ENCODE measurements around the gene SLC25A28. TPM values are rescaled to one million over a fixed set of nuclear protein-coding genes. Genes with fewer than 3 reads are reported as not detected.

The SLC25A28 gene
- total RNA-seq, 1 donor from 2014 or later = 15.7 TPM

DNA sequence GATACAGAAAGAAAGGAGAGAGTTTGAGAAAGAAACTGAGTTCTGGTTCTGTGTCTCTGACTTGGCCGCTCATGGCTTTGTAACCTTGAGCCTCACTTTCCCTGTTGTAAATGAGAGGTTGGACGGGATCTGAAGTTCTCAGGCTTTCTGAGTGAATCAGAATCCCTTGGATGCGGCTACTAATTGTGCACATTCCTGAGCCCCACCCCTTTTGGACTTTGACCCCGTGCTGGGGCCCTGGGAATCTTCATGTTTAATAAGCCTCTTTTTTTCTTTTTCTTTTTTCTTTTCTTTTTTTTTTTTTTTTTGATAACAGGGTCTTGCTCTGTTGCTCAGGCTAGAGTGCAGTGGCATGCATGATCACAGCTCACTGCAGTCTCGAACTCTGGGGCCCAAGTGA is 26.9 kb downstream of the SLC25A28 start:
- Histone ChIP-seq H3K27ac (ENCODE audit: low read depth, low read length) (no peak overlapping the region), H3K4me1 (ENCODE audit: control insufficient read depth in 3 of 3, insufficient read depth in 3 of 3, low read length in 3 of 3) (peaks cover 10 to 12% (median 10%) of the 10 kb centered on the region in 3 donors), H3K9ac (ENCODE audit: low read depth in 1 of 3, low read length in 3 of 3) (no peak overlapping the region), H3K36me3 (ENCODE audit: control insufficient read depth in 3 of 3, insufficient read depth in 3 of 3, low read length in 3 of 3) (no peaks in the 10 kb centered on the region), H3K4me3 (ENCODE audit: low read length in 3 of 3) (no peak overlapping the region), H3K9me3 (ENCODE audit: control insufficient read depth in 3 of 3, low read length in 3 of 3) (no peaks in the 10 kb centered on the region), H3K27me3 (ENCODE audit: control insufficient read depth in 3 of 3, insufficient read depth in 3 of 3, low read length in 3 of 3) (no peaks in the 10 kb centered on the region)

DNA sequence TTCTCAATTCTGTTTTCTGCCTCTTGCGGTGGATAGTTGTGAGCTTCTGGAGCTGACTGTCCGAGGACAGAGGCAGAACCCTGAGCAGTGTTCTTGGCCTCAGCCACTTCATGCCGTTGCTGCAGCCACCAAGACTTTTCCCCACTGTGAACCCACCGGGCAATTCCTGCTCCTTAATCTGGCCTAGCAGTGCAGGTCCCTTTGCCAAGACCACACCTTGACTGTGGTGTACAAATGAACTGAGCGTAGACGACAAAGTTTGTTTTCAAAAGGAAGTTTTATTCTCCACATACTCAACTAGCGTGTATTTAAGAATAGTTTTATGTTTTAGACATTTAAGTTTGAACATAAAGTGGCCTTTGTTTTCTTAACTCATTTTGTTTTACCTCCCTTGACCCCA is 29.4 kb downstream of the SLC25A28 start:
- H3K4me1 ChIP-seq (ENCODE audit: control insufficient read depth in 3 of 3, insufficient read depth in 3 of 3, low read length in 3 of 3) = peaks cover 5 to 7% (median 5%) of the 10 kb centered on the region in 3 donors
- no peak overlapping the region for H3K4me3 ChIP-seq (ENCODE audit: low read length in 3 of 3)
- H3K27me3 ChIP-seq (ENCODE audit: control insufficient read depth in 3 of 3, insufficient read depth in 3 of 3, low read length in 3 of 3) = peaks cover 0 to 1% (median 0%) of the 10 kb centered on the region in 3 donors
- no peak overlapping the region for H3K27ac ChIP-seq (ENCODE audit: low read depth, low read length)
- no peak overlapping the region for H3K9ac ChIP-seq (ENCODE audit: low read depth in 1 of 3, low read length in 3 of 3)
- no peaks in the 10 kb centered on the region for H3K9me3 ChIP-seq (ENCODE audit: control insufficient read depth in 3 of 3, low read length in 3 of 3)
- no peaks in the 10 kb centered on the region for H3K36me3 ChIP-seq (ENCODE audit: control insufficient read depth in 3 of 3, insufficient read depth in 3 of 3, low read length in 3 of 3)

DNA sequence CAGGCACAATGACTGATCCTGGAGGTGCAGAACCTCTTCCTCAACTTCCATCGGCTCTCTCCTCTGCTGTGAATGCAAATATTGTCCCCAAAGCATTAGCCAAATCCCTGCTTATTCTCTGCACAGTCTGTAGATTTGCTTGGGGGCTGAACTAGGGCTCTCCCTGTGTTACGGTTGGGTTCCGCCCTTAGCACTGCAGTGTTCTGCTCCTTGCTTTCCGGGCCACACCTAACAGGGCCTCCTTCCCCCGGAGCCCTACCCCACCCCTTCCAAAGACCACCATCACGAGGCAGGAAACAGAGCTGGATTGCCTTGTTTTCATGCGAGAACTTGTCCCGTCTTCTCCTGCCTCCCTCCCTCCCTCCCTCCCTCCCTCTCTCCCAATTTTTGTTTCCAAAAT is 36.6 kb downstream of the SLC25A28 start:
- no peak overlapping the region for H3K9ac ChIP-seq (ENCODE audit: low read depth in 1 of 3, low read length in 3 of 3)
- H3K4me1 ChIP-seq (ENCODE audit: control insufficient read depth in 3 of 3, insufficient read depth in 3 of 3, low read length in 3 of 3) = no peaks in the 10 kb centered on the region
- no peaks in the 10 kb centered on the region for H3K9me3 ChIP-seq (ENCODE audit: control insufficient read depth in 3 of 3, low read length in 3 of 3)
- H3K27me3 ChIP-seq (ENCODE audit: control insufficient read depth in 3 of 3, insufficient read depth in 3 of 3, low read length in 3 of 3) = peaks cover 0 to 16% (median 14%) of the 10 kb centered on the region in 3 donors
- no peak overlapping the region for H3K27ac ChIP-seq (ENCODE audit: low read depth, low read length)
- no peak overlapping the region for H3K4me3 ChIP-seq (ENCODE audit: low read length in 3 of 3)
- H3K36me3 ChIP-seq (ENCODE audit: control insufficient read depth in 3 of 3, insufficient read depth in 3 of 3, low read length in 3 of 3) = no peaks in the 10 kb centered on the region

DNA sequence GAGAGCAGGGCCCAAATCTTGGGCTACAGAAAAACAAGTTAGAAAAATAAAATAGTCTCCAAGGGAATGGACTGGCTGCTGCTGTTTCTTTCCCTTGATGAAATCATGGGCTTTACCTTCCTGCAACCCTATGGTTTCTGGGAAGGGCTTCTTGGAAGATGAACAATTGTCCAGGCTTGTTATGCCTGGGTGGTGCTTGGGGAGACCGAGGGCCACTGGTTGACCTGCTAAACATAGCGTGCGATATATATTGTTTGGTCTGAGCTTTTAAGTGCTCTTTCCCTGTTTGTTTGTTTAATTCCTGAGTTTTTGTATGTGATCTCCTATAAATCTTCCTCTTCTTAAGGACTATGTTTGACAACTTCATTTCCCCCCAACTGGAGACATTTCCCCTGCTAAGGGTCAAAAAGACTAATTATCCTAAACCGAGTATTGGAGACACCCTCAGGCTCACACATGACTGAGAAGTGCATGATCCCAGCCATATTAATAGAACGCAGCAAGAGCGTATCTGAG is 37.9 kb downstream of the SLC25A28 start:
- no peaks in the 10 kb centered on the region for H3K36me3 ChIP-seq (ENCODE audit: control insufficient read depth in 3 of 3, insufficient read depth in 3 of 3, low read length in 3 of 3)
- no peak overlapping the region for H3K27ac ChIP-seq (ENCODE audit: low read depth, low read length)
- H3K9ac ChIP-seq (ENCODE audit: low read depth in 1 of 3, low read length in 3 of 3) = no peak overlapping the region
- H3K27me3 ChIP-seq (ENCODE audit: control insufficient read depth in 3 of 3, insufficient read depth in 3 of 3, low read length in 3 of 3) = peaks cover 0 to 16% (median 14%) of the 10 kb centered on the region in 3 donors
- H3K4me1 ChIP-seq (ENCODE audit: control insufficient read depth in 3 of 3, insufficient read depth in 3 of 3, low read length in 3 of 3) = no peaks in the 10 kb centered on the region
- H3K4me3 ChIP-seq (ENCODE audit: low read length in 3 of 3) = no peak overlapping the region
- no peaks in the 10 kb centered on the region for H3K9me3 ChIP-seq (ENCODE audit: control insufficient read depth in 3 of 3, low read length in 3 of 3)

DNA sequence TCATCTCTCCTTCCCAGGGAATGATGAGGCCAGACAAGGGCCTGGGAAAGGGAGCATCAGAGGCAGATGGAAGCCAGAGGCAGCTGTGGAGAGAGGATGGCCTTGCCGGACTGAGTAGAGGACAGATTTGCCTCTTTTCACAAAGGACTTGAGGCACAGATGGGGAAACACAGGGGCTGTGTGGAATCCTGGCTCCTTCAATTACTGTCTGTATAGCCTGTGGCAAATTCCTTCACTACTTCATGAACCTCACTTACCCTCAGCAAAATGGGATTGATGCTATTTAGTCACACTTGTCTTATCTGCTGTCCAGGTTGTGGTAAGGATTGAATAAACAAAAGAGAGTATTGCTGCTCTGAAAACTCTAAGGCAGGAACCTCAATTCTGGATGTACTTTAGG is 40.3 kb downstream of the SLC25A28 start:
- H3K4me3 ChIP-seq (ENCODE audit: low read length in 3 of 3) = no peak overlapping the region
- H3K9me3 ChIP-seq (ENCODE audit: control insufficient read depth in 3 of 3, low read length in 3 of 3) = no peaks in the 10 kb centered on the region
- H3K27ac ChIP-seq (ENCODE audit: low read depth, low read length) = no peak overlapping the region
- peaks cover 0 to 13% (median 10%) of the 10 kb centered on the region in 3 donors for H3K27me3 ChIP-seq (ENCODE audit: control insufficient read depth in 3 of 3, insufficient read depth in 3 of 3, low read length in 3 of 3)
- no peaks in the 10 kb centered on the region for H3K36me3 ChIP-seq (ENCODE audit: control insufficient read depth in 3 of 3, insufficient read depth in 3 of 3, low read length in 3 of 3)
- H3K9ac ChIP-seq (ENCODE audit: low read depth in 1 of 3, low read length in 3 of 3) = no peak overlapping the region
- H3K4me1 ChIP-seq (ENCODE audit: control insufficient read depth in 3 of 3, insufficient read depth in 3 of 3, low read length in 3 of 3) = no peaks in the 10 kb centered on the region

DNA sequence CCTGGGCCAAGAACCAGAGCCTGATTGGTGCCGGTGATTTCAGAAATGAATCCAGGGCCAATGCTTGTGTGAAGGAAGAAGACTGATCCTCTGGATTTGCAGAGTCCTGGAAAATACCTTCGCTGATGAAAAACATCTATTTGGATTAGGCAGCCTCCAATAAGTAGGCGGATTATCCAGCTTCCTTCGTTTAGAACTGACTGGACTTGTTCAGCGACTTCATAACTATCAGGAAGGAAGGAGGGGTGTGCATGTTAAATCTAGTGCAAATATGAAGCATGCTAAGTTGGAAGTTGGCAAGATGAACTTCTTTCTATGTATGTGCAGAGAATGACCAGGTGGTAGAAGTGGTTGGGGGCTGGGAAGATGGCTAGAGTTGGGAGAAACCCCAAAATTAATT is 46.4 kb downstream of the SLC25A28 start:
- Histone ChIP-seq H3K9ac (ENCODE audit: low read depth in 1 of 3, low read length in 3 of 3) (no peak overlapping the region), H3K27me3 (ENCODE audit: control insufficient read depth in 3 of 3, insufficient read depth in 3 of 3, low read length in 3 of 3) (peaks cover 0 to 3% (median 1%) of the 10 kb centered on the region in 3 donors), H3K9me3 (ENCODE audit: control insufficient read depth in 3 of 3, low read length in 3 of 3) (no peaks in the 10 kb centered on the region), H3K4me3 (ENCODE audit: low read length in 3 of 3) (no peak overlapping the region), H3K36me3 (ENCODE audit: control insufficient read depth in 3 of 3, insufficient read depth in 3 of 3, low read length in 3 of 3) (no peaks in the 10 kb centered on the region), H3K27ac (ENCODE audit: low read depth, low read length) (no peak overlapping the region), H3K4me1 (ENCODE audit: control insufficient read depth in 3 of 3, insufficient read depth in 3 of 3, low read length in 3 of 3) (no peaks in the 10 kb centered on the region)

DNA sequence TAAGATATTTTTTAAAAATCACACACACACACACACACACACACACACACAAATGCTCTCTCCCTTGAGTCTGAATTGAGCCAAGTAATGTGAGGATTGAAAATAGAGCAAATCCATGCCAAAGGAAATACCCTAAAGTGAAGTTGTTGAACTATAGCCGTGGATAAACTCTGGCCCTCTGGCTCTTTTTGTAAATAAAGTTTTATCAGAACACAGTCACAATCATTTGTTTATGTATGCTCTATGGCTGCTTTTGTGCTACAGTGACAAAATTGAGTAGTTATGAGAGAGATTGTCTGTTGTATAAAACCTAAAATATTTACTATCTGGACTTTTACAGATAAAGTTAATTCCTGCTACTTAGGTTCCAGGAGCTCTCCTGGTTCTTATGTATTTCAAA is 48.4 kb downstream of the SLC25A28 start:
- Histone ChIP-seq H3K4me1 (ENCODE audit: control insufficient read depth in 3 of 3, insufficient read depth in 3 of 3, low read length in 3 of 3) (no peaks in the 10 kb centered on the region), H3K27me3 (ENCODE audit: control insufficient read depth in 3 of 3, insufficient read depth in 3 of 3, low read length in 3 of 3) (peaks cover 0 to 3% (median 2%) of the 10 kb centered on the region in 3 donors), H3K27ac (ENCODE audit: low read depth, low read length) (no peak overlapping the region)

DNA sequence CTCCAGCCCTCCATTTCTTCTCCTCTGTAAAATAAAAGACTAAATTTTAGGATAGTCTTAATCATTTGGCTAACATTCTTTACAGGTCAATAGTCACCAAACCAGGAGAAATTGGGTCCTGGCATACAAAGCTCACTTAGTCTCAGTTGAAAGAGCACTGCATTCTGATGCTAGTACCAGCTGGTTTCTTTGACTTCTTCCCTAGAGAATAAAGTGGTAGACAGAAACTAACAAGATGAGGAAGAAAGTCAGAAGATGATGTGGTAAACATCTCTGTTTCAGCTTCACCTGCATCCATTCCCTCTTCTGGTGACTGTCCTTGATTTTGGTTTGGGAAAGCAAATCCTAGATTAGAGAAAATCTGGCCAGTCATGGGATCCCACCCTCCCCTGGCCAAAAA is 50.3 kb downstream of the SLC25A28 start:
- Histone ChIP-seq H3K9me3 (ENCODE audit: control insufficient read depth in 3 of 3, low read length in 3 of 3) (no peaks in the 10 kb centered on the region), H3K27ac (ENCODE audit: low read depth, low read length) (no peak overlapping the region), H3K4me3 (ENCODE audit: low read length in 3 of 3) (no peak overlapping the region), H3K27me3 (ENCODE audit: control insufficient read depth in 3 of 3, insufficient read depth in 3 of 3, low read length in 3 of 3) (peaks cover 0 to 5% (median 3%) of the 10 kb centered on the region in 3 donors), H3K36me3 (ENCODE audit: control insufficient read depth in 3 of 3, insufficient read depth in 3 of 3, low read length in 3 of 3) (no peaks in the 10 kb centered on the region), H3K4me1 (ENCODE audit: control insufficient read depth in 3 of 3, insufficient read depth in 3 of 3, low read length in 3 of 3) (no peaks in the 10 kb centered on the region), H3K9ac (ENCODE audit: low read depth in 1 of 3, low read length in 3 of 3) (no peak overlapping the region)

More for the DNA sequence above, 48.4 kb downstream of the SLC25A28 start:
- H3K4me3 ChIP-seq (ENCODE audit: low read length in 3 of 3) = no peak overlapping the region
- no peaks in the 10 kb centered on the region for H3K9me3 ChIP-seq (ENCODE audit: control insufficient read depth in 3 of 3, low read length in 3 of 3)
- H3K36me3 ChIP-seq (ENCODE audit: control insufficient read depth in 3 of 3, insufficient read depth in 3 of 3, low read length in 3 of 3) = no peaks in the 10 kb centered on the region
- H3K9ac ChIP-seq (ENCODE audit: low read depth in 1 of 3, low read length in 3 of 3) = no peak overlapping the region

DNA sequence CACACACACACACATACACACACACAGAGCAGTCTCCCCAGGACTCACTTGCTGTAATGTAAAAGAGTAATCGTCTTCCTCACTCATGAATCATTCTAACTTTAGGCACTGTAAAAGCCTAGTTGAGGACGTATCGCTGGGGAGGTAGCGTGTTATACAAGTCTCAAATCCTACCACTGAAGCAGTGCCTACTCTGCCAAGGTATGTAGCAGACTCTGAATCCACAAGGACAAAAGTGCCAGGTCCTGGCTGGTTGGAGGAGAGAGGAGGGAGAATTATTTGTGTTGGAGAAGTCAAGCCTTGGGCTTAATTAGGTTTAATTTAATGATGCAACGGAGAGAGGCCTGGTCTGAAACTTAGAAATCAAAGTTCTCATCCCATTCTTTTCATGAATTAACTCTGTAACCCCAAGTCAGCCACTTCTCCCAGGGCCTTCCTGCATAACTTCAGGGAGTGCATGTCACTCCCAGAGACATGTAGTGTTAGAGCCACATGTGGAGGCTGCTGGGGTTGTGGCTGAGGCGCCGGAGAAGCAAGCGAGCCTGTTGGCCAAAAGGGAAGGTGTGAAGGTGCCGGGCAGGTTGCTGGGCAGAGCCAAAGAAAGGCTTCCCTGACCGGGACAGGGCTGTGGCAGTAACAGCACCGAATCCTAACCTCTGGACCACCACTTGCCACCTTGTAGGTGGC is 50.8 kb downstream of the SLC25A28 start:
- H3K4me1 ChIP-seq (ENCODE audit: control insufficient read depth in 3 of 3, insufficient read depth in 3 of 3, low read length in 3 of 3) = no peaks in the 10 kb centered on the region
- no peaks in the 10 kb centered on the region for H3K9me3 ChIP-seq (ENCODE audit: control insufficient read depth in 3 of 3, low read length in 3 of 3)
- H3K27me3 ChIP-seq (ENCODE audit: control insufficient read depth in 3 of 3, insufficient read depth in 3 of 3, low read length in 3 of 3) = peaks cover 0 to 4% (median 3%) of the 10 kb centered on the region in 3 donors
- no peaks in the 10 kb centered on the region for H3K36me3 ChIP-seq (ENCODE audit: control insufficient read depth in 3 of 3, insufficient read depth in 3 of 3, low read length in 3 of 3)
- H3K27ac ChIP-seq (ENCODE audit: low read depth, low read length) = no peak overlapping the region
- no peak overlapping the region for H3K4me3 ChIP-seq (ENCODE audit: low read length in 3 of 3)
- no peak overlapping the region for H3K9ac ChIP-seq (ENCODE audit: low read depth in 1 of 3, low read length in 3 of 3)

DNA sequence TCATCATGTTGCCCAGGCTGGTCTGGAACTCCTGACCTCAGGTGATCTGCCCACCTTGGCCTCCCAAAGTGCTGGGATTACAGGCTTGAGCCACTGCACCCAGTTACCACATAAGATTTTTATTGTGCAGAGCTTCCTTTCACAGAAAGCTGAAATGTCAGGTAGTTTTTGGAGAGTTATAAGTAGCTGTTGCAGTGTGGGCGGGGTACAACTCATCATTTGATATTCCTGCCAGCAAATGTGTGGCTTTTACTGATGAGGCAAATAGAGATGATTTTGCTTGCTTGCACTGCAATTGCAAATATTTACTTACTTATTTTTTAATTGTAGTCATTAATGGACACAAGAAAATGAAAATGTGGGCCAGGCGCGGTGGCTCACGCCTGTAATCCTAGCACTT is 55.1 kb downstream of the SLC25A28 start:
- Histone ChIP-seq H3K4me3 (ENCODE audit: low read length in 3 of 3) (no peak overlapping the region), H3K9me3 (ENCODE audit: control insufficient read depth in 3 of 3, low read length in 3 of 3) (no peaks in the 10 kb centered on the region), H3K36me3 (ENCODE audit: control insufficient read depth in 3 of 3, insufficient read depth in 3 of 3, low read length in 3 of 3) (no peaks in the 10 kb centered on the region), H3K27me3 (ENCODE audit: control insufficient read depth in 3 of 3, insufficient read depth in 3 of 3, low read length in 3 of 3) (peaks cover 0 to 3% (median 2%) of the 10 kb centered on the region in 3 donors), H3K27ac (ENCODE audit: low read depth, low read length) (no peak overlapping the region), H3K4me1 (ENCODE audit: control insufficient read depth in 3 of 3, insufficient read depth in 3 of 3, low read length in 3 of 3) (no peaks in the 10 kb centered on the region), H3K9ac (ENCODE audit: low read depth in 1 of 3, low read length in 3 of 3) (no peak overlapping the region)

Measured in skeletal muscle tissue (tissue), 4 donors.